K562 (cell line): ENCODE results near the gene PGBD4. TPM values are rescaled to one million over a fixed set of nuclear protein-coding genes. Genes with fewer than 3 reads are reported as not detected.

Experiments
- BCOR ChIP-seq: fragments of 450-650 bp; IDR thresholded peaks from 2 replicates; pipeline ENCODE4 v1.6.1; 2016
- CBX2 ChIP-seq: fragments of 200-600 bp; sonication (generic); IDR thresholded peaks from one replicate; pipeline ENCODE4 v1.6.1; 2012; ENCODE audit warnings: mild to moderate bottlenecking, low read length, inconsistent platforms; ENCODE audit not compliant: insufficient read depth, poor library complexity, severe bottlenecking
- DNMT1 ChIP-seq: fragments of 450-650 bp; IDR thresholded peaks from 2 replicates; pipeline ENCODE4 v1.6.1; 2016; ENCODE audit warnings: antibody characterized with exemption, mild to moderate bottlenecking
- ELF4 ChIP-seq: fragments of 450-650 bp; formaldehyde crosslinking; IDR thresholded peaks from 2 replicates; pipeline ENCODE4 v1.4.0; 2022; ENCODE audit warnings: missing genetic modification characterization
- EWSR1 ChIP-seq: fragments of 450-650 bp; IDR thresholded peaks from 2 replicates; pipeline ENCODE4 v1.6.1; 2018; ENCODE audit warnings: borderline replicate concordance, mild to moderate bottlenecking, low read depth, moderate library complexity; ENCODE audit not compliant: partially characterized antibody
- FOXK2 ChIP-seq, 2 experiments: fragments of 450-650 bp; IDR thresholded peaks in 1 of 2; conservative IDR thresholded peaks in 1 of 2; 2 replicates each; pipeline ENCODE4 v1.6.1; 2016; ENCODE audit warnings: low read depth in 2 of 2, mild to moderate bottlenecking in 1 of 2
- GATAD2B ChIP-seq: fragments of 450-650 bp; IDR thresholded peaks from 2 replicates; pipeline ENCODE4 v1.6.1; 2017; ENCODE audit warnings: mild to moderate bottlenecking, borderline replicate concordance
- KLF16 ChIP-seq: IDR thresholded peaks from 2 replicates; pipeline ENCODE4 v1.6.1; 2016; ENCODE audit warnings: antibody characterized with exemption
- LCOR ChIP-seq: sonication (generic); formaldehyde crosslinking; IDR thresholded peaks from 2 replicates; pipeline ENCODE4 v1.8.0; 2022; ENCODE audit warnings: mild to moderate bottlenecking, missing genetic modification reagents
- NUFIP1 ChIP-seq: fragments of 450-650 bp; IDR thresholded peaks from 2 replicates; pipeline ENCODE4 v1.6.1; 2018; ENCODE audit not compliant: partially characterized antibody
- POLR2H ChIP-seq: IDR thresholded peaks from 2 replicates; pipeline ENCODE4 v1.6.1; 2016; ENCODE audit warnings: missing genetic modification characterization, low read depth, mild to moderate bottlenecking, control low read depth, missing compliant biosample characterization, moderate library complexity
- PTRF ChIP-seq: fragments of 450-650 bp; IDR thresholded peaks from 2 replicates; pipeline ENCODE4 v1.6.1; 2016; ENCODE audit warnings: mild to moderate bottlenecking, missing genetic modification characterization, missing compliant biosample characterization
- PYGO2 ChIP-seq: fragments of 450-650 bp; IDR thresholded peaks from 2 replicates; pipeline ENCODE4 v1.6.1; 2016; ENCODE audit warnings: mild to moderate bottlenecking, missing genetic modification characterization, moderate library complexity, missing compliant biosample characterization
- SIX5 ChIP-seq, 2 experiments: IDR thresholded peaks; 2 replicates each; pipeline ENCODE4 v1.6.1; 2011; ENCODE audit warnings: low read length in 2 of 2, borderline replicate concordance in 1 of 2, low read depth in 1 of 2, mild to moderate bottlenecking in 1 of 2, moderate library complexity in 1 of 2; ENCODE audit not compliant: insufficient read depth in 1 of 2
- SMARCB1 ChIP-seq: IDR thresholded peaks from 2 replicates; pipeline ENCODE4 v1.6.1; 2011; ENCODE audit warnings: improper control_type of control experiment, low read depth; ENCODE audit not compliant: insufficient read length
- SMARCE1 ChIP-seq: fragments of 450-650 bp; IDR thresholded peaks from 2 replicates; pipeline ENCODE4 v1.7.1; 2016; ENCODE audit warnings: mild to moderate bottlenecking
- SNIP1 ChIP-seq: fragments of 450-650 bp; IDR thresholded peaks from 2 replicates; pipeline ENCODE4 v1.7.1; 2017; ENCODE audit warnings: low read depth, mild to moderate bottlenecking
- TAF9B ChIP-seq: fragments of 450-650 bp; IDR thresholded peaks from 2 replicates; pipeline ENCODE4 v1.6.1; 2018; ENCODE audit warnings: mild to moderate bottlenecking; ENCODE audit not compliant: partially characterized antibody
- ZBTB1 ChIP-seq: sonication (generic); formaldehyde crosslinking; IDR thresholded peaks from 2 replicates; pipeline ENCODE4 v1.8.1; 2023; ENCODE audit warnings: missing genetic modification reagents, low read depth, mild to moderate bottlenecking, borderline replicate concordance
- ZHX1 ChIP-seq: fragments of 150-350 bp; conservative IDR thresholded peaks from 2 replicates; pipeline ENCODE4 v1.6.1; 2014; ENCODE audit warnings: low read length
- ZNF184 ChIP-seq: sonication (generic); formaldehyde crosslinking; IDR thresholded peaks from 2 replicates; pipeline ENCODE4 v1.5.0; 2020; ENCODE audit warnings: missing genetic modification reagents
- ZNF217 ChIP-seq: sonication (generic); formaldehyde crosslinking; IDR thresholded peaks from 2 replicates; pipeline ENCODE4 v1.8.0; 2022; ENCODE audit warnings: mild to moderate bottlenecking, missing genetic modification reagents
- ZNF277 ChIP-seq: fragments of 250-450 bp; sonication (Bioruptor Pico); IDR thresholded peaks from 2 replicates; pipeline ENCODE4 v1.8.0; 2022; ENCODE audit warnings: inconsistent platforms, mild to moderate bottlenecking, moderate library complexity, borderline replicate concordance
- ZNF347 ChIP-seq: fragments of 450-650 bp; formaldehyde crosslinking; IDR thresholded peaks from 2 replicates; pipeline ENCODE4 v1.4.0; 2020; ENCODE audit warnings: low read depth, mild to moderate bottlenecking, moderate library complexity
- polyA plus RNA-seq, 8 experiments: library from polyadenylated mRNA; depleted of rRNA in 4 of 8; stranded (reverse) in 5 of 8; unstranded in 3 of 8; fragments of >200 nt; fragmentation: Nextera tagmentation in 2 of 8; fragmentation: Illumina TruSeq in 1 of 8; extraction: Ambion mirVana in 2 of 8; extraction: Trizol in 1 of 8; gene quantifications; 2 replicates each; pipeline versions ENCODE4 v1.2.1 to v1.2.3, GENCODE V29; 2011 to 2014; ENCODE audit warnings: inconsistent platforms in 1 of 8, missing spikeins in 1 of 8
- total RNA-seq, 7 experiments: library from RNA; depleted of rRNA in 6 of 7; stranded (reverse); fragments of >200 nt in 6 of 7; fragmentation: Illumina TruSeq in 2 of 7; extraction: Trizol in 2 of 7; gene quantifications; 2 replicates each; pipeline versions ENCODE4 v1.2.1 to v1.2.3, GENCODE V29; 2011 to 2021; ENCODE audit warnings: low replicate concordance in 1 of 7

PGBD4 gene
- total and polyA plus RNA-seq, 9 of the 15 experiments (the other 6 are each of a cell fraction or from before 2014, with no cell fraction given) = 2.1 to 4.9 (median 2.7) TPM

- TF ChIP-seq ZNF347 (CRISPR knock-in tag) = no peak
- no peak for TF ChIP-seq NUFIP1
- TF ChIP-seq ZHX1 = peak; percentile 81
- TF ChIP-seq DNMT1 = no peak
- TF ChIP-seq BCOR = peak; percentile 28; the same call in 1 of the 2 replicates
- peak; percentile 84 for TF ChIP-seq ELF4 (CRISPR knock-in tag)
- TF ChIP-seq SIX5 (IDR thresholded peaks at IDR 0.05; ENCODE audit: borderline replicate concordance in 1 of 2, insufficient read depth in 1 of 2, low read depth in 1 of 2, low read length in 2 of 2) = peak; percentile 65 to 66; a peak in 3 of 4 replicates
- TF ChIP-seq FOXK2 (conservative IDR thresholded peaks at IDR 0.05 in 1 of 2, IDR thresholded peaks at IDR 0.05 in 1 of 2; ENCODE audit: low read depth in 2 of 2) = peak; percentile 87 to 93
- TF ChIP-seq EWSR1 = no peak
- no peak for TF ChIP-seq SNIP1
- TF ChIP-seq ZNF217 (CRISPR knock-in tag) = no peak
- no peak for TF ChIP-seq CBX2
- peak; percentile 52; the same call in 1 of the 2 replicates for TF ChIP-seq LCOR (CRISPR knock-in tag)
- TF ChIP-seq ZNF184 (CRISPR knock-in tag) = no peak
- no peak; the same call in 1 of the 2 replicates for TF ChIP-seq SMARCE1
- TF ChIP-seq ZBTB1 (CRISPR knock-in tag) = no peak
- TF ChIP-seq TAF9B = peak; percentile 85
- no peak for TF ChIP-seq PYGO2 (tag)
- TF ChIP-seq GATAD2B = no peak
- no peak for TF ChIP-seq ZNF277 (CRISPR knock-in tag)
- no peak for TF ChIP-seq SMARCB1
- TF ChIP-seq PTRF (tag) = no peak
- TF ChIP-seq POLR2H (tag) = peak; percentile 91
- no peak for TF ChIP-seq KLF16
Observed at GRCh38 chr15:34101366-34102174, at the start of gene PGBD4, which contains the start of gene EMC7 (continued).
